SK-N-MC (cell line): ENCODE measurements around the gene HERPUD2.

ENCODE experiments used
- DNase-seq: peaks from one replicate; pipeline ENCODE4 v3.0.0-alpha.2; 2011; ENCODE audit warnings: low read depth, low spot score
- H3K27ac ChIP-seq: fragments of 200-600 bp; sonication (generic); 2 replicates; pipeline ENCODE4 v1.5.1; 2016; ENCODE audit warnings: mixed run types
- H3K36me3 ChIP-seq: fragments of 200-600 bp; sonication (generic); 2 replicates; pipeline ENCODE4 v1.6.1; 2017; ENCODE audit warnings: antibody characterized with exemption, low read length, mixed read lengths; ENCODE audit not compliant: insufficient read depth
- H3K4me3 ChIP-seq: fragments of 200-600 bp; sonication (generic); 2 replicates; pipeline ENCODE4 v1.5.1; 2016
- H3K9ac ChIP-seq: fragments of 200-600 bp; sonication (generic); 2 replicates; pipeline ENCODE4 v1.8.0; 2017; ENCODE audit warnings: mixed run types, mixed read lengths; ENCODE audit not compliant: insufficient read length
- H3K9me3 ChIP-seq: fragments of 200-600 bp; sonication (generic); 2 replicates; pipeline ENCODE4 v1.6.1; 2017; ENCODE audit warnings: low read depth, mild to moderate bottlenecking, antibody characterized with exemption, low read length, moderate library complexity, mixed read lengths
- EZH2 ChIP-seq: fragments of 200-600 bp; sonication (generic); IDR thresholded peaks from one replicate; pipeline ENCODE4 v1.6.1; 2017; ENCODE audit warnings: antibody characterized with exemption
- FOXP2 ChIP-seq: optimal IDR thresholded peaks from 2 replicates; pipeline ENCODE3; 2011; ENCODE audit warnings: mild to moderate bottlenecking, moderate library complexity; ENCODE audit not compliant: insufficient read depth; ENCODE audit errors: extremely low read length, control extremely low read depth
- POLR2AphosphoS5 ChIP-seq: IDR thresholded peaks from 2 replicates; pipeline ENCODE4 v1.6.1; 2012; ENCODE audit warnings: mild to moderate bottlenecking, low read depth, low read length, borderline replicate concordance

Gene HERPUD2

GRCh38 chr7:35717516-35717915 lies 22.6 kb upstream of the HERPUD2 start:
- no peaks in the 10 kb centered on the region for H3K36me3 ChIP-seq
- H3K9ac ChIP-seq, result no peak overlapping the region
- no peak for TF ChIP-seq POLR2AphosphoS5
- no peak for TF ChIP-seq FOXP2
- TF ChIP-seq EZH2, result no peak
- DNase-seq, result no peak
- H3K27ac ChIP-seq, result no peak overlapping the region
- H3K9me3 ChIP-seq, result no peaks in the 10 kb centered on the region
- H3K4me3 ChIP-seq, result no peak overlapping the region

GRCh38 chr7:35717013-35717412 lies 22.1 kb upstream of the HERPUD2 start:
- Histone ChIP-seq H3K9me3 (no peaks in the 10 kb centered on the region), H3K9ac (peak overlapping the region; percentile 19), H3K27ac (peak overlapping the region; percentile 59; the same call in 1 of the 2 replicates), H3K36me3 (no peaks in the 10 kb centered on the region), H3K4me3 (peak overlapping the region; percentile 71)
- DNase-seq, result no peak
- no peak for TF ChIP-seq POLR2AphosphoS5
- no peak for TF ChIP-seq FOXP2
- TF ChIP-seq EZH2, result no peak

DNA sequence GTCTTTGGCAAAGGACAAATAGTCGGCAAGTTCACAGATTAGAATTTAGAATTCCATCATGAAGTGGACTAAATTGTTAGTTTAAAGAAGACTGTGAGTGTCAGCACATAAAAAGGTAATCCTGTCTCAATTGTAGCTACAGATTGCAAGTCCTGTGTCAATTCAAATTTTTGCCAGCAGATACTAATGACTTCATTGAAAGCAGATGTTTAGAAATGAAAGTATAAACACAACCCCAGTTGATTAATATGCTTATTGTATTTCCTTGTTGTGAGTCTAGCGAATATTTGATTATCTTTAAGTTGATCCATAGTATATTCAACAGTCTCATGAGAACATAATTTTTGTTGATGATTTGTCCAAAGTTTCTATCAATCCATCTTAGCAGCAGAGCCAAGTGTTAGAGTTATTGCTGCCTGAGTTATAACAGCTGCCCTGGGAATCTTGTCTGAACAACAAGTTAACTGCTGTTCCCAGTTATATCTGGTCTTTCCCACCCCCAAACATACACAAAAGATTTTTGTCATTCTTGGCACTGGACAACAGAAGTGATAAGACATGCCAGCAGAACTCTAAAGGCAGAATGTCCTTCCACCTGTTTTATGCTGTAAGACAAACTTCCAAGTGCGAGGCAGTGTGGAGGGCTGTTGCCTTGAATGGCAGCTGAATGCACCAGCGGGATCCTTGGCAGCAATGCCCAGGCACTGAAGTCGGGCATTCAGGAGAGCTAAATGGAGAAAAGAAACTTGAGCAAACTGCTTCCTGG lies 21.3 kb upstream of the HERPUD2 start:
- Histone ChIP-seq H3K9me3 (no peaks in the 10 kb centered on the region), H3K36me3 (no peaks in the 10 kb centered on the region), H3K27ac (peak overlapping the region; percentile 59), H3K4me3 (peak overlapping the region; percentile 71), H3K9ac (no peak overlapping the region)
- DNase-seq, result no peak
- TF ChIP-seq POLR2AphosphoS5 (no peak), FOXP2 (no peak), EZH2 (no peak)

- no peak overlapping the region for H3K9ac ChIP-seq
- DNase-seq, result no peak
- H3K9me3 ChIP-seq, result no peaks in the 10 kb centered on the region
- no peaks in the 10 kb centered on the region for H3K36me3 ChIP-seq
- H3K27ac ChIP-seq, result no peak overlapping the region
- TF ChIP-seq FOXP2 (no peak), POLR2AphosphoS5 (no peak), EZH2 (no peak)
- H3K4me3 ChIP-seq, result no peak overlapping the region
These were observed 19.9 kb upstream of the HERPUD2 start for GRCh38 chr7:35714862-35715261.

GRCh38 chr7:35714407-35714806 lies 19.5 kb upstream of the HERPUD2 start:
- TF ChIP-seq EZH2, result no peak
- no peak for TF ChIP-seq POLR2AphosphoS5
- no peak for TF ChIP-seq FOXP2
- Histone ChIP-seq H3K4me3 (no peak overlapping the region), H3K27ac (no peak overlapping the region), H3K36me3 (no peaks in the 10 kb centered on the region), H3K9ac (no peak overlapping the region), H3K9me3 (no peaks in the 10 kb centered on the region)
- DNase-seq, result no peak

DNA sequence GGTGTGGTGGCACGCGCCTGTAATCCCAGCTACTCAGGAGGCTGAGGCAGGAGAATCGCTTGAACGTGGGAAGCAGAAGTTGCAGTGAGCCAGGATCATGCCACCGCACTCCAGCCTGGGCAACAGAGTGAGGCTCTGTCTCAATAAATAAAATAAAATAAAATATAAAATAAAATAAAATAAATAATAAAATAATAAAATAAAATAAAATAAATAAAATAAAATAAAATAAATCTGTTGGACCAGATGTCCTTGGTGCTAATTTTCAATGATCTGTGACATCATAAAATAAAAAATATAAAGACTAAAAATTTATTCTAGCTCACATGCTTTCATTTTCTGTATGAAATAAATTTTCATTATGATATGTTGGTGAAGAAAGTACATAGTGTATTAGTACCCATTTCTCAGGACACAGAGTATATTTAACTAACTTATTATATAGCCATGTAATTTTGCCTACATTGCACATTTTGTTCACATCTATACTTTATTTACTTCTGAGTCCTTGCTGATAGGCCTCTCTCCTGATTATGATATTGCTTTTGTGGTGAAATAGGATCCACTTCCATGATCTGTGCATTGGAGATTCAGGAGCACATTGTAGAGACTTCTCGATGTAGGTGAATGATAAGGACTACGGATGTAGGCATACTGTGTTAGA lies 17.8 kb upstream of the HERPUD2 start:
- Histone ChIP-seq H3K4me3 (no peak overlapping the region), H3K36me3 (no peaks in the 10 kb centered on the region), H3K9ac (no peak overlapping the region), H3K9me3 (no peaks in the 10 kb centered on the region), H3K27ac (no peak overlapping the region)
- no peak for TF ChIP-seq POLR2AphosphoS5
- no peak for TF ChIP-seq EZH2
- TF ChIP-seq FOXP2, result no peak
- DNase-seq, result no peak

GRCh38 chr7:35707422-35707821 lies 12.5 kb upstream of the HERPUD2 start:
- no peak for DNase-seq
- no peak overlapping the region for H3K9ac ChIP-seq
- no peak for TF ChIP-seq FOXP2
- no peak for TF ChIP-seq EZH2
- H3K4me3 ChIP-seq, result no peak overlapping the region
- H3K27ac ChIP-seq, result no peak overlapping the region
- H3K9me3 ChIP-seq, result no peaks in the 10 kb centered on the region
- H3K36me3 ChIP-seq, result no peaks in the 10 kb centered on the region

- Histone ChIP-seq H3K36me3 (no peaks in the 10 kb centered on the region), H3K9me3 (no peaks in the 10 kb centered on the region), H3K4me3 (peak overlapping the region; percentile 57), H3K27ac (peak overlapping the region; percentile 97), H3K9ac (no peak overlapping the region)
- peak; percentile 79 for DNase-seq
- TF ChIP-seq EZH2 (no peak), FOXP2 (no peak), POLR2AphosphoS5 (no peak)
These were observed 11.1 kb upstream of the HERPUD2 start for GRCh38 chr7:35705932-35706461.
